Colon (tissue), 2 donors: Measurements from ENCODE around the gene ACP6.

Experiments
- FAIRE-seq: peaks from 2 replicates; lab custom pipeline; 2012; peaks lifted over from hg19 to GRCh38; lab: Jason Lieb, UNC
- donor health status: control.
- donor health status: control.

Gene ACP6

DNA sequence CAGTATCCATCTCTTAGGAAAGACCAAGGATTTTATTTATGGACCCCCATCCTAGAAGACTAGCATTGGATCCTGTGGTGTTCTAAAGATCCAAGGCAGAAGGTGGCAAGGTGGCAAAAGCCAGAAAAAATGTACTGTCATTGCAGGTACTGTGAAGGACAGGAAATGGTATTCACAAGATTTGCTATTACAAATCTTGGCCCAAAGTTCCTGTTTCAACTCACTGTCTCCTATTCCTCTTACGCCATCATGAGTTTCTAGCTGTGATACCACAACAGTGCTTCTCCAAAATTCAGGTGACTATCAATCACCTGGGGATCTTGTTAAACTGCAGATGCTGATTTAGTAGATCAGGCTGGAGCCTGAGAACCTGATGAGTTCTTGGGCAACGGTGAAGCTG lies 21.4 kb downstream of the ACP6 start:
- FAIRE-seq: no peak

DNA sequence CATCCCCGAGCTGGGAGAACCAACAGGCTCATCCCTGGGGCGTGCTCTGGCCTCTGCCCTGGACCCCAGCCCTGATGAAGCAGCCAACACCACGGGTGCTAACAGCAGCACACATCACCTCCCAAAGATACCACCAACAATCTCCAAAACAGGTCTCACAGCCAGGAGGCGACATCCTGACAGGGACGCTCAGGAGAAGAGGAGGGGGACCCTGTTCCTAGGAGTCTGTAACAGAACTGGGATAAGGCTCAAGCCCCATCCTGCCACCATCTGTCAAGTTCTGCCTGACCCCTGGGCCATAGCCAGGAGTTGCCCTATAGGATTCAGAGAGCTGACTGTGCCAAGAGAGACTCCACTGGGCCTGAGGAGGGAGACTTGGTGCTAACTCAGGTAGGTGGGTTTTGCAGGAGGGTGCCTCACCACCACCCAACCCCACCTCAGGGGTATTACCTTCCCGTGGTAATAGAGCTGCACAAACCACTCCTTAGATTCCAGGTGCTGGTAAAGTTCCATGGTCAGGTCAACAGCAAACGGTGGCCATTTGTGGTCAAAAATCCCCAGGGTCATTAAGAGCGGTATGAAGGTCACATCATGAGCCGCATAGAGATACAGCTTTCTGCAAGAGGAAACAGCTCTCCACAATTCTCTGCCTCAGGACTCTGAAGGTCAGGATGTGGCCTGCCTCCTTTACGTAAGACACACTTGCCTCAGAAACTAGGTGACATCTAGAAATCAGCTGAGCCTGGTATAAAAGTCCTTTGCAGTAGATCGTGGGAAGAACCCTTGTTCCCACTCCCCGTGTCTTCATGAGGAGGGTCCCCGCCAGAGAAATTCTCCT lies 22.3 kb downstream of the ACP6 start:
- FAIRE-seq: no peak

DNA sequence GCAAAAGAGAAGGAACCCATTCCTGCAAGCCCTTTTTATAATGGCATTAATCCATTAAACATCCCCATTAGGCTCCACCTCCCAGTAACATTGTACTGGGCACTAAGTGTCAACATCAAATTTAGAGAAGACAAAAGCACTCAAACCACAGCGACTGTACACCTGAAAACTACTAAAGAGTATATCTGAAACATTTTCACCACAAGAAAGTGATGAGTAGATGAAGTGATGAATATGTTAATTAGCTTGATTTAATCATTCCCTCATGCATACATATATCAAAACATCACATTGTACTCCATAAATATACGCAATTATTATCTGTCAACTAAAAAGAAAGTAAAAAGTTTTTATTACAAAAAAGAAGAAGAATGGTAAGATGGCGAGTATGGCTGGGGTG lies 26.4 kb downstream of the ACP6 start:
- FAIRE-seq: no peak

DNA sequence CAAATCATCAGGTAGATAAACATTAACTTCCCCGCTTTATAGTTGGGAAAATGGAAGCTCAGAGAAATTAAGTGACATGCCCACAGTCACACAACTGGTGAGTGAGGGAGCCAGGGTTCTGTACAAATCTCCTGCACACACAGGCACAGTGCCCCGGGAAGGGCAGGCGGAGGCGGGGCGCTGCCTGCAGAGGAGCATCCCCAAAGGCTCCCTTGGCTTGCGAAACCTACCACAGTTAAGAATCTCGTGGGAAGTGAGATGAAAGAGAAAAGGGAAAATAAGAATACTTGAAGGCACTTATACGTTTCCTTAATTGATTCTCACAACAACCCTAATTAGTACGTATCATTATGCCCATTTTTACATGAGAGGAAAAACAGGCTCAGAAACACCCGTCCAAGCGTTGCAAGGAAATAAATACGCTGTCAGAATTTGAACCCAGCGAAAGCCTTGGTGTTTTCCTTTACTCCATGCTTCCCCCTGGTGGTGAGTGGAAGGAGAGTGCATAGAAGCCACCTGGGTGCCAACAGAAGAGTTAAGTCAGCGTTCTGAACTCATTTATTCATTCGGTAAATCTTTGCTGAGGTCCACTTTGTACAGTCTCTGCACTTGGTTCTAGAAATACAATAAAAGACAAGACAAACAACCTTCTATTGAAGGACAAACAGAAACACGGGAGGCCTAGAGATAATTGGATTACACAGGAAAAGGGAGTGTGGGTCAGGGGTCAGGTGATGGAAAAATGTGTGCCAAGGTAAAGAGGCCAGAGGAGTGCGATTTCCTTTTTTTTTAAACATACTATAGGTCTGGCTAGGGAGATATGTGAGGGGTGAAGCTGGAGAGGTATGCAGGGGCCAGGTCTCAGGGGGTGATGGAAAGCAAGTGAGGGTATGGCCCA lies 28.4 kb downstream of the ACP6 start:
- no peak for FAIRE-seq

DNA sequence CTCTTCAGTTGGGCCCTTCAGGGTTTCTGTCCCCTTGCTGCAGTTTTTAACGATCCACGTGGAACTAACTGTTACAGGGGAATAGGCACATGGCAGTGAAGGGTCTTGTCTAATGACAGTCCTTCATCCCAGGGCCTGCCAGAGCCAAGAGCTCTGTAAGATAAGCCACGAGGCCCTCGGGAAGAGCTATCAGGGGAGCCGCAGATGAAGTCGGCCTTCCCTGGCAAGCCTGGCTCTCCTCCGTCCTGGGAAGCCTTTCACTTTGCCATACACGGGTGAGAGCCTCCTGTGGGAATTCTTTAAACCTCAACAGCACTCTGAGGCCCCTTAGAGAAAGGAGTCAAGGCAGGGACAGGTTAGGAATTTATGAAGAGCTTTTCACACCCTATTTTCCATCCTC lies 29.0 kb downstream of the ACP6 start:
- FAIRE-seq: no peak

DNA sequence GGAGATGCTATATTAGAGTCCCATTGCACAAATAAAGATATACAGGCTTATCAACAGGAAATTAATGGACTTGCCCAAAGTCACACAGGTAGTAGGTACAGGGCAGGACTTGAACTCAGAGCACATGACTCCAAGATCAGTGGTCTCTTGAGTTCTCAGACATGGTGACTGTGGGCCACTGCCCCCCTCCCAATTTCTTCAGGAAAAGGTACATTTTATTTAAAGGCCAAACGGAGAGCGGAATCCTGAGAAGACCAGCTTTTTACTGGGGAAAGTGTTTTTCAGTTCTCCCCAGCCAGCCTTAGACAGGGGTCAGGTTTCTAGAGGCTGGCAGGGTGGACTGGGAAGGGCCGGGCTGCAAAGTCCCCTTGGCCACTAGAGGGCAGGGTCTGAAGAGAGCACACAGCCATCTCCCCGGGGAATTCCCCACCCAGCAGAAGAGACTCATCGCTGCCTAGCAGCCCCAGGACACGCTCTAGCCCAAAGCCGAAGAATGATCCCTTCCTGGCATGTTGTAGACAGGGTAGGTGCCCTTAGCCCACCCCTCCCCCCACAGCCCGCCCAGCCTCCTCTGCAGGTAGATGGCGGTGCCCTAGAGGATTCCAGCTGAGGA lies 29.7 kb downstream of the ACP6 start:
- no peak for FAIRE-seq

DNA sequence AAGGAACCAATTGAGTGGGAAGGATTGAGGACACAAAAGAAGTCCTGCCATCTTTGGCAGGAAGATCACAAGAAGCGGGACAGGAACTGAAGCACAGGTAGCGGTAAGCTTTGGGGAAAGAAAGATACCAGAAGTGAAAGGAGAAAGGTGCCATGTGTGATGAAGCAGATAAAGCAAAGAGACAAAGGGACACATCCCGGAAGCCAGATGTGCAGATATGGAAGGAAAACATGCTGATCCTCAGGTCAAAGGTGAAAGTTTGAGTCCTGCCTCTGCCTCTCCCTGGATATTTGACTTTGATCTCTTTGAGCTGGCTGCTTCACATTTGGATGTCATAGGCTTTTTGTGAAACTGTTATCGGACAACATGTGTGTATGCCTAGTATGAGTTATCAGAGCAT lies 34.0 kb downstream of the ACP6 start:
- no peak for FAIRE-seq

DNA sequence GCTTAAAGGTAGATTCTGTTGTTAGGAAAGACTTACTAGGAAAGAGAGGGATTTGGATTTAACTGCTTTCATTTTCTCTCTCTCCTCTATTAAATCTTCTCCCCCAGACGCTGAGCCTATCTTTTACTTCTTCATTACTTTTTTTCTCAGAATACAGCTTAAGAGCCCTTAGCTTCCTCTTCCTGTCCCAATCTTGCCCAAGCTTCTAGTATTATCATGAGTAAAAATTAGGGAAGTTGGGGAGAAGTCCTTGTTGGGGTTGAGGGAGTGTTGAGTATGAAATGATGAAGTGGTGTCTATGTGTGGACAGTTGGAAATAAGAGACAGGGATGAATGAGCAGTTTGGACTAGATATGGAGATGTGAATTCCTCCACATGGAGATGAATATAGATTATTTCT lies 35.0 kb downstream of the ACP6 start:
- no peak for FAIRE-seq

DNA sequence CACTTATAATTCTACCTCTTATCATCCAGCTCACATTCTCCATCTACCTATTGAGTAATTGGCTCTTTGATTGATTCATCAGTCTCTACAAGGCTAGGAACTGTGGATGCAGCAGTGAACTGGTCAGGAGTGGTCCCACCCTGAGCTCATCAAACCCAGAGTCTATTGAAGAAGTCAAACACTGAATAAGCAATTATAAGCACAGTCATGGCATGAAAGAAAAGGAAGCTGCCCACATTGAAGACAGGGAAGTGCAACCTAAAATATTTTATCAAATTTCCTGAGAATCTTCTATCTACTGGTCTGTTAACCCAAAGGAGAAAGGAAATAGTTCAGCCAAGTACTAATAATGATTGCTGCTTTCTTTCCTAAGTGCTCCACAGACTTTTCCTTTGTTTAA lies 35.7 kb downstream of the ACP6 start:
- FAIRE-seq: no peak

DNA sequence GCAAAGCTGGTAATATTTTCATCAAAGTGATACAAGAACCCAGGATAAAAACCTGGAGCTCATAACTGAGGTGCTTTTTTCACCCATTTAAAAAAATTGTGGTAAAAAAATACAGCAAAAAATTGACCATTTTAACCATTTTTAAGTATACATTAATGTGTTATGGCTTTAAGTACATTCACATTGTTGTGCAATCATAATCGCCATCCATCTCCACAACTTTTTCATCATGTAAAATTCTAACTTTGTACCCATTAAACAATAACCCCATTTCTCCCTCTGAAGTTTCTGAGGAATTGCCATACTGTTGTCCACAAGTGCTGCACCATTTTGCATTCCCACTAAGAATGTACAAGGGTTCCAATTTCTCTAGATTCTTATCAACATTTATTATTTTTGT lies 36.6 kb downstream of the ACP6 start:
- no peak for FAIRE-seq

DNA sequence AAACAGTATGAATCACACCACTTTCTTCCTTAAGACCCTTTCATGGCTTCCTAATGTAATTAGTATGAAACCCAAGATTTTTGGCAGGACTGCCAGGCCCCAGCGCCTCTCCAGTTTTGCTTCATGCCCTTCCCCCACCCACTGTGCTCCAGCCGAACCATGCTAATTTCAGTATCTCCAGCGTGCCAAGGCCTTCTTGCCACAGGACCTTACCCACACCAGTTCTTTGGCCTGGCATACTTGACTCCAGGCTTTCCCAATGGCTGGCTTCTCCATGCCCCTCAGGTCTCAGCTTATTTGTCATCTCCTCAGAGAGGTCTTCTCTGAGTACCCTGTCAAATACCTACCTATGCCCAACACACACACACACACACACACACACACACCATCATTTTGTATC lies 38.5 kb downstream of the ACP6 start:
- no peak for FAIRE-seq

DNA sequence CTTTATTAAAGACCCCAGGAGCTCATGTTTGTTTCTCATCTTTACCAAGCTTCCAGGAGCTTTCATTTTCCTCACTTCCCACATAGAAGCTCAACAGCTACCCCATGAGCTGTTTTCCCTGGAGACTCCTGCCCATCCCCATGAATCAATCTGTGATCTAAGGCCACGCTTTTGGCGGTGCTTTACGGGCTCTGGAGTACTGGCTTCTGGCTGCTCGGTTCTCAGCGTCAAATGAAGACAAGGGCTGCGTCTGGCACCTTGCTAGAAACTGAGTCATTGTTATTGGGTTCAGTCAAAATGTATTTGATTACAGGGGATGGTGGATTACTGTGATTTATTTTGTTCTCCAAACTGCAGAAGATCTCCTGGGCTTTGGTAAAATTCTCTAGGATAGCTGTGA lies 39.9 kb downstream of the ACP6 start:
- no peak for FAIRE-seq

DNA sequence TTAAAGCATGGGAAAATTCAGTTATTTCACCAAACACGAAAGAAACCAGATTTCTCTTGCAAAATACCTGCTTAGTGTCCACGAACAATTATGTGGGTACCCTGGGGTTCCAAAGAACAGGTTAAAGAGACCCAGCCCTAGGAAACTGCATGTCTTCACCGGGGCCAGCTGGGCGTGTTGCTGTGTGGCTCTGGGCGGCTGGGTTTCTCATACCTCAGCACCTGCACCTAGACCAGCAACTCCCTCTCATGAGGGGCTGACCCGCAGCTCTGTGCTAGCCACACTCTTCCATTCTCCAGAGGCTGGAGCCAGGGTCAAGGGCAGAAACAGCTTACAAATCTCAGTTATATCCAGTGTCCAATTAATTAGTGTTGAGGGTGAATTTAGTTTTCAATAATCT lies 40.3 kb downstream of the ACP6 start:
- FAIRE-seq: no peak

DNA sequence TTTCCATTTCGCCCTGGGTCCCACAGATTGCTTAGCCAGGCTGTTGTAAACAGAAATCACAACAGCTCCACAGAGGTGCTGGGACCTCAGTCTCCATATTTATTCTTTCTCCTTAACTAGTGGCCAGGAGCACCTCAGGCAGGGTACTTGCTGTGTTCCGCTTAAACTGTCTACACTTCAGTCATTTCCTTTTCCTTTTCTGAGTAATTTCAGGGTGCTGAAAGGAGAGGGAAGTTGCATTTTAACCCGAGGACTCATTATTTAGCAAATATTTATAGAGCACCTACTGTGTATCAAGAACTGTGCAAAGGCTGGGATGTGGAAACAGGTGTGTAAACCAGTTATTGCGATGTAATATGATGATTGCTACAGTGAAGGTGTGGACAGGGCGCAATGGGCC lies 41.9 kb downstream of the ACP6 start:
- no peak for FAIRE-seq

DNA sequence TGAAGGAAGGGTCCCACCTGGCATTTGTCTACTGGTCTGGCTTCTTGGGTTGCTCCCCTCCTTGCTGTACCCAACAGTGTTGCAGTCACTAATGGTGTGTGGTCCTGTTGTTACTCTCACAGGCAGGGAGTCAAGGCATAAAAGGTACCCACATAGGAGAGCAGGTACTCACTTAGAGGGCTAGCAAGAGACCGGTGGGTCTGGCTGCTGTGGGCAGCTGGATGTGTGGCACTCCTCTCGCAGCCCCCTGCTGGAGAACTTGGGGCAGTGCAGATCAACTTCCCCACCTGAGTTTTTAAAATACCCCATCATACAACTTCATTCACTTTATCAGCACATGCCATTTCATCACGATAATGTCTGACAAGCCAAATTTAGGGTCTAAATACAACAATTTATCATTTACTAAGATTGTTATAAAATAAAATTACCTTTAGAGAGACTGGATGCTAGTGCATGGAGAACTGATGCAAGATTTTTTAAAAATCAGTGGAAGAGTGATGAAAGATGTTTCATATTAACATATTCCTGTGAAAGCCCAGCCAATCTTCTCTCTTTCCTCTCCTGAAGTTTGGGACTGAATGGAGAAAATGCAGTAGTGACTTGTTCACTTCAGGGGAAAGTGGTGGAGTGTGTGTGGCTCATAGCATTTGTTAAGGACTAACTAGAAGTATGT lies 42.8 kb downstream of the ACP6 start:
- no peak for FAIRE-seq

DNA sequence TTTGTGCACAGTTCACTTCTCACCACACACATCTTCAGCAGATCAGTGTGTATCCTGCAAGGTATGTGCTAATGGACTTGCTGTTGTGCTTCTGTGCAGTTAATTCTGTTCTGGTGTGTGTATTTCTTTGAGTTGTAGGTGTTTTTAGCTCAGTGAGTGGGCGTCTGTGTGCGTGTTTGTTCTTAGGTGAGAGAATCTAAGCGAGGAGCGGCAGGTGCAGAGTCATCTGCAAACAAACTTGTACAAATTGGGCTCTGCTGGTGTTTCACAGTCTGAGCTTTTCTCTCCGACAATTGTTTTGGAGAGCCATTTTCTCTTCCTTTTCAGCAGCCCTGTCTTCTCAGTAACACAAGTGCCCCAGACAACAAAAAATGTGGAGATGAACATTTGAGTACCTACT lies 43.6 kb downstream of the ACP6 start:
- no peak for FAIRE-seq

DNA sequence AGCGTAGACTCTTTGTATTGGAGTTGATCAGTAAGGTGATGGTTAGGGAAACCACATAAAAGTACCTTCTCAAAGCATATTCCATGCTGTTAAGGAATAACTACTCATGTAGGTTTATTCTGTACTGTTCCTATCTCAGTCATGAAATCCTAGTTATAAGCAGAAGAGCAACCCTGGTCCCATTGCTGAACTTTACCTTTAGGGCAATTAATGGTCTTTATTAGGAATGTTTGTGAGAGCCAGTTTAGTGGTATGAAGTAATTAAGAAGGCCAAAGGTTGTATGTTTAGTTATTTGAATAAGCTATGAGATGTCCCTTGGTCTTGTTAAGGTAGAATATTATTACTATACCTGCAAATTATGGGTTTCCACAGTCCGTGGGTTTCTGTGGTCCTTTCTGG lies 44.0 kb downstream of the ACP6 start:
- FAIRE-seq: no peak

DNA sequence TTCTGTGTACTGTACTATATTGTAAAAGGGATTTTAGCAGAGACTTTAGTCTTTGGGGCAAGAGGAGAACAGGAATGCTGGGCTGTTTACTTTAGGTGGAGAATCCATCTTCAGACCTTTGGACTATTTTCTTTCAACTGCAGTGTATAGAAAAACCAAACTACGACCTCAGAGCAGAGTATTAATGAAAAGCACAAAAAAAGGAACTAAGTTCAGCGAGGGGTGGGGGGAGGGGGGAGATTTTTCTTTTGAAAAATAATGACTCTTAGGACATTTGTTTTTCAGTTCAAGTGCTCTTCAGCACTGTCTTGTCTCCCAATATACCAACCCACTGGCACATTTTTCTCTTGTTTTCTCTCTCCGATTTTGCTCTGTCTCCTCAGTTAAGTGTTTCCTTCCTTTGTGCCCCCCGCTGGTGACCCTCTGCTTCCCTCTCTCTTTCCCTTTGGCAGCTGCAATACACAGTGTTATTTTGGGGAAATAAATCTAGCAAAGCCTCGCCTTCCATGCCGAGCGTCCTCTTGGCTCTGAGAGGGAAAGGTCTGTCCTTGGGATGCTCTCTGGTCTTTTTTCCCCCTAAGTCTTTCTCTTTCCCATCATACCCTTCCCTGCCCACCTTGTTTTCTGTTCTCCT lies 44.8 kb downstream of the ACP6 start:
- FAIRE-seq: no peak

DNA sequence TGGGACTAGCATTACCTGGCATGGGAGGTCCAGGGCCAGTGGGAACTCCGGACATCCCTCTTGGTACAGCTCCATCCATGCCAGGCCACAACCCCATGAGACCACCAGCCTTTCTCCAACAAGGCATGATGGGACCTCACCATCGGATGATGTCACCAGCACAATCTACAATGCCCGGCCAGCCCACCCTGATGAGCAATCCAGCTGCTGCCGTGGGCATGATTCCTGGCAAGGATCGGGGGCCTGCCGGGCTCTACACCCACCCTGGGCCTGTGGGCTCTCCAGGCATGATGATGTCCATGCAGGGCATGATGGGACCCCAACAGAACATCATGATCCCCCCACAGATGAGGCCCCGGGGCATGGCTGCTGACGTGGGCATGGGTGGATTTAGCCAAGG lies 45.8 kb downstream of the ACP6 start:
- no peak for FAIRE-seq

DNA sequence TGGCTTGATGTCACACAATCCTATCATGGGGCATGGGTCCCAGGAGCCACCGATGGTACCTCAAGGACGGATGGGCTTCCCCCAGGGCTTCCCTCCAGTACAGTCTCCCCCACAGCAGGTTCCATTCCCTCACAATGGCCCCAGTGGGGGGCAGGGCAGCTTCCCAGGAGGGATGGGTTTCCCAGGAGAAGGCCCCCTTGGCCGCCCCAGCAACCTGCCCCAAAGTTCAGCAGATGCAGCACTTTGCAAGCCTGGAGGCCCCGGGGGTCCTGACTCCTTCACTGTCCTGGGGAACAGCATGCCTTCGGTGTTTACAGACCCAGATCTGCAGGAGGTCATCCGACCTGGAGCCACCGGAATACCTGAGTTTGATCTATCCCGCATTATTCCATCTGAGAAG lies 46.3 kb downstream of the ACP6 start:
- no peak for FAIRE-seq

DNA sequence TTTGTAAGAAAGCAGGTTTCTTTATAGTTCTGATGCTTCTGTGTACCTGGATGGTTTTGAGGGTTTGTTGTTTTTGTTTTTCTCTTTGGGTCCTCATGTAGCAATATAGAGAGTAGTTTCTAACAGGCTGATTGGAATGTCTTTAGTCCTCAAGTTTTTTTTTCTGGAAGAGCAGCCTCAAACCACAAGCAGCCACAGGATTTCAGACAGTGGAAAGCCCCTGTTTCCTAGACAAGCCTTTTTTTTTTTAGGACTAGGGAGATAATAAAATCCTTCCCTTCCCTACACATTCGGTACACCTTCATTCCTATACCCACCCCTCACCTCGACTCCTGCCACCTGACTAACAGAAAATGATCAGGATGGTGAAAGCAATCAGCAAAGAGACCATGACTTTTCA lies 47.6 kb downstream of the ACP6 start:
- no peak for FAIRE-seq

DNA sequence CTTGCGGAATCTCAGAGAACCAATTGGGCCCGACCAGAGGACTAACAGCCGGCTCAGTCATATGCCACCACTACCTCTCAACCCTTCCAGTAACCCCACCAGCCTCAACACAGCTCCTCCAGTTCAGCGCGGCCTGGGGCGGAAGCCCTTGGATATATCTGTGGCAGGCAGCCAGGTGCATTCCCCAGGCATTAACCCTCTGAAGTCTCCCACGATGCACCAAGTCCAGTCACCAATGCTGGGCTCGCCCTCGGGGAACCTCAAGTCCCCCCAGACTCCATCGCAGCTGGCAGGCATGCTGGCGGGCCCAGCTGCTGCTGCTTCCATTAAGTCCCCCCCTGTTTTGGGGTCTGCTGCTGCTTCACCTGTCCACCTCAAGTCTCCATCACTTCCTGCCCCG lies 49.8 kb downstream of the ACP6 start:
- FAIRE-seq: no peak
